OCI-LY7 (cell line): ENCODE measurements around the gene RNF41. TPM values are rescaled to one million over a fixed set of nuclear protein-coding genes. Genes with fewer than 3 reads are reported as not detected.

ENCODE experiments used
- BruUV-seq: library from RNA; stranded (reverse); fragments of 400-500 nt; replicated peaks from 2 replicates; lab custom pipeline; 2021; lab: Mats Ljungman, UMichigan
- CTCF ChIA-PET: fragments of 300-600 bp; sonication (Branson Sonifier 250); formaldehyde crosslinking; loops from one replicate; lab custom pipeline; 2022; ENCODE audit warnings: antibody characterized with exemption; ENCODE audit not compliant: unreplicated experiment; lab: Charles Lee
- POLR2A ChIA-PET: fragments of 300-600 bp; sonication (Branson Sonifier 250); formaldehyde crosslinking; loops from one replicate; lab custom pipeline; 2022; ENCODE audit warnings: antibody characterized with exemption; lab: Charles Lee
- DNase-seq: peaks from one replicate; pipeline ENCODE4 v3.0.0-alpha.2; 2015; ENCODE audit warnings: low spot score
- H2AFZ ChIP-seq: fragments of 200-600 bp; sonication (generic), shearing (Covaris generic); 2 replicates; pipeline ENCODE4 v1.6.1; 2014; ENCODE audit warnings: mild to moderate bottlenecking, antibody characterized with exemption, low read length, moderate library complexity
- H3K27ac ChIP-seq: fragments of 200-600 bp; sonication (generic); 2 replicates; pipeline ENCODE4 v1.5.1; 2014; ENCODE audit warnings: mixed run types, low read depth, mild to moderate bottlenecking, moderate library complexity, low read length, inconsistent platforms; ENCODE audit not compliant: poor library complexity, severe bottlenecking
- H3K36me3 ChIP-seq: fragments of 200-600 bp; sonication (generic); 2 replicates; pipeline ENCODE4 v1.6.1; 2014; ENCODE audit warnings: mild to moderate bottlenecking, antibody characterized with exemption, low read length, moderate library complexity, mixed read lengths; ENCODE audit not compliant: insufficient read depth
- H3K4me1 ChIP-seq: fragments of 200-600 bp; sonication (generic); 2 replicates; pipeline ENCODE4 v1.5.1; 2014; ENCODE audit warnings: mild to moderate bottlenecking, low read length; ENCODE audit not compliant: insufficient read depth, poor library complexity, severe bottlenecking
- H3K4me2 ChIP-seq: fragments of 200-600 bp; sonication (generic); 2 replicates; pipeline ENCODE4 v1.6.1; 2014; ENCODE audit warnings: mild to moderate bottlenecking, low read length
- H3K4me3 ChIP-seq: fragments of 200-600 bp; sonication (generic); 2 replicates; pipeline ENCODE4 v1.5.1; 2014; ENCODE audit warnings: mild to moderate bottlenecking, low read depth, low read length; ENCODE audit not compliant: poor library complexity, severe bottlenecking
- H3K79me2 ChIP-seq: fragments of 200-600 bp; sonication (generic); 2 replicates; pipeline ENCODE4 v1.6.1; 2016; ENCODE audit warnings: low read depth, mild to moderate bottlenecking, low read length, moderate library complexity, mixed read lengths; ENCODE audit not compliant: insufficient read depth
- H3K9me2 ChIP-seq: fragments of 200-600 bp; sonication (generic); 2 replicates; pipeline ENCODE4 v1.6.1; 2016; ENCODE audit warnings: mild to moderate bottlenecking, low read length, mixed read lengths; ENCODE audit not compliant: insufficient read depth
- H3K9me3 ChIP-seq: fragments of 200-600 bp; sonication (generic); 2 replicates; pipeline ENCODE4 v1.6.1; 2014; ENCODE audit warnings: mild to moderate bottlenecking, mixed run types, low read length, mixed read lengths
- H4K20me1 ChIP-seq: fragments of 200-600 bp; sonication (generic); 2 replicates; pipeline ENCODE4 v1.6.1; 2014; ENCODE audit warnings: mild to moderate bottlenecking, antibody characterized with exemption, low read length, moderate library complexity, mixed read lengths; ENCODE audit not compliant: insufficient read depth
- CTCF ChIP-seq: fragments of 200-600 bp; sonication (generic); conservative IDR thresholded peaks from 2 replicates; pipeline ENCODE4 v1.5.1; 2014; ENCODE audit warnings: mild to moderate bottlenecking, antibody characterized with exemption, low read length, moderate library complexity, mixed read lengths
- EZH2phosphoT487 ChIP-seq: fragments of 200-600 bp; sonication (generic); IDR thresholded peaks from 2 replicates; pipeline ENCODE4 v1.6.1; 2018; ENCODE audit warnings: low read depth, borderline replicate concordance, mild to moderate bottlenecking, mixed run types, antibody characterized with exemption, low read length, moderate library complexity, mixed read lengths
- intact Hi-C: fragments of 100-400 bp; cut with micrococcal nuclease; formaldehyde crosslinking; loops from one replicate; pipeline ENCODE4 v1.10.0; 2022; ENCODE audit not compliant: unreplicated experiment
- total RNA-seq, 2 experiments: library from RNA; depleted of rRNA in 1 of 2; stranded (reverse); fragments of >200 nt in 1 of 2; shearing (Covaris generic) in 1 of 2; gene quantifications; 2 replicates each; pipeline ENCODE4 v1.2.3, GENCODE V29; 2014 to 2022

The RNF41 gene
- total RNA-seq, 2 experiments from 2014 or later: 43.7 to 76.1 TPM

GRCh38 chr12:56154246-56154771 lies 67.4 kb downstream of the RNF41 start:
- H3K36me3 ChIP-seq: peaks cover 21% of the 10 kb centered on the region; the same call in 1 of the 2 replicates
- H3K4me2 ChIP-seq: peak overlapping the region; percentile 95
- POLR2A ChIA-PET: interaction anchor here (0.5 to 1.4 kb wide), 3 partner anchors 26 to 414 kb away, joined by 3 to 4 read pairs (median 3); partner anchors contain the start of gene ESYT1
- peaks cover 23% of the 10 kb centered on the region for H3K79me2 ChIP-seq
- H3K4me3 ChIP-seq: no peak overlapping the region
- CTCF ChIA-PET: no interaction called here
- H2AFZ ChIP-seq: no peak overlapping the region
- intact Hi-C loops: no loop called here
- no peaks in the 10 kb centered on the region for H4K20me1 ChIP-seq
- H3K9me2 ChIP-seq: no peaks in the 10 kb centered on the region
- BruUV-seq: no TSS peak
- H3K9me3 ChIP-seq: no peaks in the 10 kb centered on the region
- H3K4me1 ChIP-seq: peaks cover 38% of the 10 kb centered on the region
- TF ChIP-seq CTCF: no peak
- no peak for TF ChIP-seq EZH2phosphoT487
- peak; percentile 39 for DNase-seq
- H3K27ac ChIP-seq: peak overlapping the region; percentile 27

DNA sequence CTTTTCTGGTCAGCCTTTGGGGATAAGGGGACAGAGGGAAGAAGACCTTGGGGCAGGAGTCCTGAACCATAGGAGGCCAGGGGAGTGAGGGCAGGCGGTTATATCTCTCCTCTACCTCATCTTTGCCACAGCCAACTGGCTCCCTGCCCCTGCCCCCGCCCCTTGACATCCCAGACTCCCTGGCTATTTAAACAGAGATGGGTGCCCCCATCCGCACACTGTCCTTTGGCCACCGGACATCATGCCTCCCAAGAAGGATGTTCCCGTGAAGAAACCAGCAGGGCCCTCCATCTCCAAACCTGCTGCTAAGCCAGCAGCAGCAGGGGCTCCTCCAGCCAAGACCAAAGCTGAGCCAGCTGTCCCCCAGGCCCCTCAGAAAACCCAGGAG lies 68.0 kb downstream of the RNF41 start:
- CTCF ChIA-PET: no interaction called here
- no peak for DNase-seq
- Histone ChIP-seq H3K79me2 (peaks cover 17% of the 10 kb centered on the region), H3K4me3 (peak overlapping the region; percentile 77), H2AFZ (no peak overlapping the region), H4K20me1 (no peaks in the 10 kb centered on the region), H3K9me2 (no peaks in the 10 kb centered on the region), H3K27ac (peak overlapping the region; percentile 27), H3K4me1 (peaks cover 36% of the 10 kb centered on the region), H3K36me3 (peaks cover 14% of the 10 kb centered on the region; the same call in 1 of the 2 replicates), H3K4me2 (peak overlapping the region; percentile 95), H3K9me3 (no peaks in the 10 kb centered on the region)
- TF ChIP-seq CTCF (no peak), EZH2phosphoT487 (no peak)
- intact Hi-C loops: no loop called here
- no TSS peak for BruUV-seq
- POLR2A ChIA-PET: interaction anchor here (1.0 to 1.4 kb wide), 2 partner anchors 26 to 37 kb away, joined by 3 to 4 read pairs; partner anchors contain the start of gene ESYT1
